HepG2 (cell line): Measurements from ENCODE around the gene KISS1R. TPM values are rescaled to one million over a fixed set of nuclear protein-coding genes. Genes with fewer than 3 reads are reported as not detected.

Source experiments
- PTBP1 ChIP-seq: fragments of 200-400 bp; formaldehyde crosslinking; IDR thresholded peaks from 2 replicates; pipeline ENCODE4 v1.6.1; 2018; ENCODE audit warnings: low read length, low read depth; ENCODE audit not compliant: poor library complexity, severe bottlenecking
- RFX5 ChIP-seq: IDR thresholded peaks from 2 replicates; pipeline ENCODE4 v1.6.1; 2011; ENCODE audit warnings: low read depth, low read length, improper control_type of control experiment
- TEAD2 ChIP-seq: sonication (generic); formaldehyde crosslinking; IDR thresholded peaks from 2 replicates; pipeline ENCODE4 v1.9.0; 2021; ENCODE audit warnings: missing genetic modification reagents
- ZFX ChIP-seq: sonication (generic); formaldehyde crosslinking; IDR thresholded peaks from 2 replicates; pipeline ENCODE4 v1.4.0; 2020; ENCODE audit warnings: mild to moderate bottlenecking, low read depth, missing genetic modification reagents, moderate library complexity
- ZFYVE20 ChIP-seq: sonication (generic); formaldehyde crosslinking; IDR thresholded peaks from 2 replicates; pipeline ENCODE4 v1.8.0; 2023; ENCODE audit warnings: low read depth, mild to moderate bottlenecking, moderate library complexity, missing genetic modification reagents, borderline replicate concordance
- ZNF292 ChIP-seq: sonication (generic); formaldehyde crosslinking; IDR thresholded peaks from 2 replicates; pipeline ENCODE4 v1.8.1; 2022; ENCODE audit warnings: mild to moderate bottlenecking, low read depth, missing genetic modification reagents, borderline replicate concordance
- polyA plus RNA-seq, 8 experiments: library from polyadenylated mRNA; depleted of rRNA in 3 of 8; stranded (reverse) in 7 of 8; unstranded in 1 of 8; fragments of >200 nt; fragmentation: Illumina TruSeq in 4 of 8; extraction: Trizol in 4 of 8; gene quantifications; 2 replicates each; pipeline versions ENCODE4 v1.2.1 to v1.2.3, GENCODE V29; 2011 to 2016; ENCODE audit warnings: low read depth in 4 of 8, missing spikeins in 1 of 8, mixed read lengths in 1 of 8; ENCODE audit not compliant: insufficient read depth in 1 of 8
- total RNA-seq, 5 experiments: library from RNA; depleted of rRNA; stranded (reverse); fragments of >200 nt; fragmentation: Illumina TruSeq; extraction: Trizol; gene quantifications; 2 replicates each; pipeline ENCODE4 v1.2.3, GENCODE V29; 2016; ENCODE audit warnings: low read depth in 1 of 5
- TF ChIP-seq, protein P1 (sequence below): sonication (generic); formaldehyde crosslinking; IDR thresholded peaks from 2 replicates; pipeline ENCODE4 v1.5.1; 2020; ENCODE audit warnings: missing genetic modification reagents, mild to moderate bottlenecking, borderline replicate concordance
- TF ChIP-seq, protein P2 (sequence below): sonication (generic); formaldehyde crosslinking; IDR thresholded peaks from 2 replicates; pipeline ENCODE4 v1.4.0; 2020; ENCODE audit warnings: missing genetic modification reagents, borderline replicate concordance
- TF ChIP-seq, protein P3 (sequence below): sonication (generic); formaldehyde crosslinking; IDR thresholded peaks from 2 replicates; pipeline ENCODE4 v1.5.0; 2020; ENCODE audit warnings: mild to moderate bottlenecking, missing genetic modification reagents
- TF ChIP-seq, protein P4 (sequence below): sonication (generic); formaldehyde crosslinking; IDR thresholded peaks from 2 replicates; pipeline ENCODE4 v1.4.0; 2020; ENCODE audit warnings: missing genetic modification reagents
- TF ChIP-seq, protein P5 (sequence below): sonication (generic); formaldehyde crosslinking; IDR thresholded peaks from 2 replicates; pipeline ENCODE4 v1.5.0; 2020; ENCODE audit warnings: mild to moderate bottlenecking, missing genetic modification reagents
- TF ChIP-seq, protein P6 (sequence below): sonication (generic); formaldehyde crosslinking; IDR thresholded peaks from 2 replicates; pipeline ENCODE4 v1.5.0; 2020; ENCODE audit warnings: missing genetic modification reagents
- TF ChIP-seq, protein P7 (sequence below): sonication (generic); formaldehyde crosslinking; IDR thresholded peaks from 2 replicates; pipeline ENCODE4 v1.8.0; 2022; ENCODE audit warnings: mild to moderate bottlenecking, missing genetic modification reagents; ENCODE audit not compliant: insufficient replicate concordance

KISS1R gene
- total and polyA plus RNA-seq, 2 of the 13 experiments (the other 11 are each of a cell fraction or from before 2014, with no cell fraction given): 1.1 to 10.2 TPM

DNA sequence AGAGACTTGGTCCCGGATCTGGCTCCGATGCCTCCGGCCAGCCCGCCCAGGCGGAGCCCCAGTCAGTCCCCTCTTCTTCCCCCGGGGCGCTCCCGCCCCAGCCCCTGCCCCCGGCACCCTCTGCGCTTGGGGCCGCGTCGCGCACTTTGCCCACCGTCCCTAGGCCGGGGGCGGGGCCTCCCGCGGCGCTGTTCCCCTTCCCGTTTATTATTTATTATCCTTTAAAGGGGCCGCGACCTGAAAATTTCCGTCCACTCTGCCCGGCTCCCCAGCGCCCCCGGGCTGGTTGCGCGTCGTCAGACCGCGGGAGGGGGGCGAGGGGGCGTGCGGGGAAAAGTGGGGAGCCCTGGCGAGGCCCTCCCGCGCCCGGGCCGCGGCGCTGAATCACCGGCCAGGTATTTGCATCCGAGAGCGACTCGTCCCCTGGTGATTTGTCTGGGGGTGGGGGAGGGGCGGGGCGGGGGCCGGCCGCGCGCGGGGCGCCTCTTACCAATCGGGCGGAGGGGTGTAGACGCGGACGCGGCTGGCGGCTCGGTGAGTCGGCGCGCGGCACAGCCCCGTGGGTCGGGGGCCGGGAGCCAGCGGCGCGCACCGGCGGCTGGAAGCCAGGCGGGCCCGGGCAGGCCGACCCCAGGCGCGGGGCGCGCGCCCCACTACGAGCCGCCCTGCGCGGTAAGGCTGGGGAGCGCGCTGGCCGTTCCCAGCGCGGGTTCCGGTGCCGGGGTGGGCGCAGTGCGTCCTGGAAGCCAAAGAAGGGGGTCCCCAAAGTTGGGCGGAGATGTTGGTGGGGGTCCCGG lies 8.6 kb downstream of the KISS1R start, which contains the start of gene ARID3A (continued):
- TF ChIP-seq, protein P1, sequence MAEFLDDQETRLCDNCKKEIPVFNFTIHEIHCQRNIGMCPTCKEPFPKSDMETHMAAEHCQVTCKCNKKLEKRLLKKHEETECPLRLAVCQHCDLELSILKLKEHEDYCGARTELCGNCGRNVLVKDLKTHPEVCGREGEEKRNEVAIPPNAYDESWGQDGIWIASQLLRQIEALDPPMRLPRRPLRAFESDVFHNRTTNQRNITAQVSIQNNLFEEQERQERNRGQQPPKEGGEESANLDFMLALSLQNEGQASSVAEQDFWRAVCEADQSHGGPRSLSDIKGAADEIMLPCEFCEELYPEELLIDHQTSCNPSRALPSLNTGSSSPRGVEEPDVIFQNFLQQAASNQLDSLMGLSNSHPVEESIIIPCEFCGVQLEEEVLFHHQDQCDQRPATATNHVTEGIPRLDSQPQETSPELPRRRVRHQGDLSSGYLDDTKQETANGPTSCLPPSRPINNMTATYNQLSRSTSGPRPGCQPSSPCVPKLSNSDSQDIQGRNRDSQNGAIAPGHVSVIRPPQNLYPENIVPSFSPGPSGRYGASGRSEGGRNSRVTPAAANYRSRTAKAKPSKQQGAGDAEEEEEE (CRISPR knock-in tag): no peak
- TF ChIP-seq, protein P2, sequence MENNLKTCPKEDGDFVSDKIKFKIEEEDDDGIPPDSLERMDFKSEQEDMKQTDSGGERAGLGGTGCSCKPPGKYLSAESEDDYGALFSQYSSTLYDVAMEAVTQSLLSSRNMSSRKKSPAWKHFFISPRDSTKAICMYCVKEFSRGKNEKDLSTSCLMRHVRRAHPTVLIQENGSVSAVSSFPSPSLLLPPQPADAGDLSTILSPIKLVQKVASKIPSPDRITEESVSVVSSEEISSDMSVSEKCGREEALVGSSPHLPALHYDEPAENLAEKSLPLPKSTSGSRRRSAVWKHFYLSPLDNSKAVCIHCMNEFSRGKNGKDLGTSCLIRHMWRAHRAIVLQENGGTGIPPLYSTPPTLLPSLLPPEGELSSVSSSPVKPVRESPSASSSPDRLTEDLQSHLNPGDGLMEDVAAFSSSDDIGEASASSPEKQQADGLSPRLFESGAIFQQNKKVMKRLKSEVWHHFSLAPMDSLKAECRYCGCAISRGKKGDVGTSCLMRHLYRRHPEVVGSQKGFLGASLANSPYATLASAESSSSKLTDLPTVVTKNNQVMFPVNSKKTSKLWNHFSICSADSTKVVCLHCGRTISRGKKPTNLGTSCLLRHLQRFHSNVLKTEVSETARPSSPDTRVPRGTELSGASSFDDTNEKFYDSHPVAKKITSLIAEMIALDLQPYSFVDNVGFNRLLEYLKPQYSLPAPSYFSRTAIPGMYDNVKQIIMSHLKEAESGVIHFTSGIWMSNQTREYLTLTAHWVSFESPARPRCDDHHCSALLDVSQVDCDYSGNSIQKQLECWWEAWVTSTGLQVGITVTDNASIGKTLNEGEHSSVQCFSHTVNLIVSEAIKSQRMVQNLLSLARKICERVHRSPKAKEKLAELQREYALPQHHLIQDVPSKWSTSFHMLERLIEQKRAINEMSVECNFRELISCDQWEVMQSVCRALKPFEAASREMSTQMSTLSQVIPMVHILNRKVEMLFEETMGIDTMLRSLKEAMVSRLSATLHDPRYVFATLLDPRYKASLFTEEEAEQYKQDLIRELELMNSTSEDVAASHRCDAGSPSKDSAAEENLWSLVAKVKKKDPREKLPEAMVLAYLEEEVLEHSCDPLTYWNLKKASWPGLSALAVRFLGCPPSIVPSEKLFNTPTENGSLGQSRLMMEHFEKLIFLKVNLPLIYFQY (CRISPR knock-in tag): no peak
- TF ChIP-seq RFX5 (no peak), TEAD2 (CRISPR knock-in tag) (no peak), ZFX (no peak; the same call in 1 of the 2 replicates), ZNF292 (no peak), ZFYVE20 (CRISPR knock-in tag) (no peak), PTBP1 (no peak)
- TF ChIP-seq, protein P3, sequence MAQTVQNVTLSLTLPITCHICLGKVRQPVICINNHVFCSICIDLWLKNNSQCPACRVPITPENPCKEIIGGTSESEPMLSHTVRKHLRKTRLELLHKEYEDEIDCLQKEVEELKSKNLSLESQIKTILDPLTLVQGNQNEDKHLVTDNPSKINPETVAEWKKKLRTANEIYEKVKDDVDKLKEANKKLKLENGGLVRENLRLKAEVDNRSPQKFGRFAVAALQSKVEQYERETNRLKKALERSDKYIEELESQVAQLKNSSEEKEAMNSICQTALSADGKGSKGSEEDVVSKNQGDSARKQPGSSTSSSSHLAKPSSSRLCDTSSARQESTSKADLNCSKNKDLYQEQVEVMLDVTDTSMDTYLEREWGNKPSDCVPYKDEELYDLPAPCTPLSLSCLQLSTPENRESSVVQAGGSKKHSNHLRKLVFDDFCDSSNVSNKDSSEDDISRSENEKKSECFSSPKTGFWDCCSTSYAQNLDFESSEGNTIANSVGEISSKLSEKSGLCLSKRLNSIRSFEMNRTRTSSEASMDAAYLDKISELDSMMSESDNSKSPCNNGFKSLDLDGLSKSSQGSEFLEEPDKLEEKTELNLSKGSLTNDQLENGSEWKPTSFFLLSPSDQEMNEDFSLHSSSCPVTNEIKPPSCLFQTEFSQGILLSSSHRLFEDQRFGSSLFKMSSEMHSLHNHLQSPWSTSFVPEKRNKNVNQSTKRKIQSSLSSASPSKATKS: no peak
- TF ChIP-seq, protein P4, sequence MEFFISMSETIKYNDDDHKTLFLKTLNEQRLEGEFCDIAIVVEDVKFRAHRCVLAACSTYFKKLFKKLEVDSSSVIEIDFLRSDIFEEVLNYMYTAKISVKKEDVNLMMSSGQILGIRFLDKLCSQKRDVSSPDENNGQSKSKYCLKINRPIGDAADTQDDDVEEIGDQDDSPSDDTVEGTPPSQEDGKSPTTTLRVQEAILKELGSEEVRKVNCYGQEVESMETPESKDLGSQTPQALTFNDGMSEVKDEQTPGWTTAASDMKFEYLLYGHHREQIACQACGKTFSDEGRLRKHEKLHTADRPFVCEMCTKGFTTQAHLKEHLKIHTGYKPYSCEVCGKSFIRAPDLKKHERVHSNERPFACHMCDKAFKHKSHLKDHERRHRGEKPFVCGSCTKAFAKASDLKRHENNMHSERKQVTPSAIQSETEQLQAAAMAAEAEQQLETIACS (CRISPR knock-in tag): peak; percentile 55
- TF ChIP-seq, protein P5, sequence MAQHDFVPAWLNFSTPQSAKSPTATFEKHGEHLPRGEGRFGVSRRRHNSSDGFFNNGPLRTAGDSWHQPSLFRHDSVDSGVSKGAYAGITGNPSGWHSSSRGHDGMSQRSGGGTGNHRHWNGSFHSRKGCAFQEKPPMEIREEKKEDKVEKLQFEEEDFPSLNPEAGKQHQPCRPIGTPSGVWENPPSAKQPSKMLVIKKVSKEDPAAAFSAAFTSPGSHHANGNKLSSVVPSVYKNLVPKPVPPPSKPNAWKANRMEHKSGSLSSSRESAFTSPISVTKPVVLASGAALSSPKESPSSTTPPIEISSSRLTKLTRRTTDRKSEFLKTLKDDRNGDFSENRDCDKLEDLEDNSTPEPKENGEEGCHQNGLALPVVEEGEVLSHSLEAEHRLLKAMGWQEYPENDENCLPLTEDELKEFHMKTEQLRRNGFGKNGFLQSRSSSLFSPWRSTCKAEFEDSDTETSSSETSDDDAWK (CRISPR knock-in tag): no peak
- TF ChIP-seq, protein P6, sequence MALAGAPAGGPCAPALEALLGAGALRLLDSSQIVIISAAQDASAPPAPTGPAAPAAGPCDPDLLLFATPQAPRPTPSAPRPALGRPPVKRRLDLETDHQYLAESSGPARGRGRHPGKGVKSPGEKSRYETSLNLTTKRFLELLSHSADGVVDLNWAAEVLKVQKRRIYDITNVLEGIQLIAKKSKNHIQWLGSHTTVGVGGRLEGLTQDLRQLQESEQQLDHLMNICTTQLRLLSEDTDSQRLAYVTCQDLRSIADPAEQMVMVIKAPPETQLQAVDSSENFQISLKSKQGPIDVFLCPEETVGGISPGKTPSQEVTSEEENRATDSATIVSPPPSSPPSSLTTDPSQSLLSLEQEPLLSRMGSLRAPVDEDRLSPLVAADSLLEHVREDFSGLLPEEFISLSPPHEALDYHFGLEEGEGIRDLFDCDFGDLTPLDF (CRISPR knock-in tag): no peak
- TF ChIP-seq, protein P7, sequence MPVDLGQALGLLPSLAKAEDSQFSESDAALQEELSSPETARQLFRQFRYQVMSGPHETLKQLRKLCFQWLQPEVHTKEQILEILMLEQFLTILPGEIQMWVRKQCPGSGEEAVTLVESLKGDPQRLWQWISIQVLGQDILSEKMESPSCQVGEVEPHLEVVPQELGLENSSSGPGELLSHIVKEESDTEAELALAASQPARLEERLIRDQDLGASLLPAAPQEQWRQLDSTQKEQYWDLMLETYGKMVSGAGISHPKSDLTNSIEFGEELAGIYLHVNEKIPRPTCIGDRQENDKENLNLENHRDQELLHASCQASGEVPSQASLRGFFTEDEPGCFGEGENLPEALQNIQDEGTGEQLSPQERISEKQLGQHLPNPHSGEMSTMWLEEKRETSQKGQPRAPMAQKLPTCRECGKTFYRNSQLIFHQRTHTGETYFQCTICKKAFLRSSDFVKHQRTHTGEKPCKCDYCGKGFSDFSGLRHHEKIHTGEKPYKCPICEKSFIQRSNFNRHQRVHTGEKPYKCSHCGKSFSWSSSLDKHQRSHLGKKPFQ: peak; percentile 56
